Measurements from ENCODE around the gene GALNS. TPM values are rescaled to one million over a fixed set of nuclear protein-coding genes. Genes with fewer than 3 reads are reported as not detected.
"Not testable (repeated sequence)": the region's sequence is repeated elsewhere in the genome, so short reads cannot be mapped to it uniquely, and the experiment has no call there.

GALNS gene
- total RNA-seq, 1 donor from 2014 or later, result 24.7 TPM

DNA sequence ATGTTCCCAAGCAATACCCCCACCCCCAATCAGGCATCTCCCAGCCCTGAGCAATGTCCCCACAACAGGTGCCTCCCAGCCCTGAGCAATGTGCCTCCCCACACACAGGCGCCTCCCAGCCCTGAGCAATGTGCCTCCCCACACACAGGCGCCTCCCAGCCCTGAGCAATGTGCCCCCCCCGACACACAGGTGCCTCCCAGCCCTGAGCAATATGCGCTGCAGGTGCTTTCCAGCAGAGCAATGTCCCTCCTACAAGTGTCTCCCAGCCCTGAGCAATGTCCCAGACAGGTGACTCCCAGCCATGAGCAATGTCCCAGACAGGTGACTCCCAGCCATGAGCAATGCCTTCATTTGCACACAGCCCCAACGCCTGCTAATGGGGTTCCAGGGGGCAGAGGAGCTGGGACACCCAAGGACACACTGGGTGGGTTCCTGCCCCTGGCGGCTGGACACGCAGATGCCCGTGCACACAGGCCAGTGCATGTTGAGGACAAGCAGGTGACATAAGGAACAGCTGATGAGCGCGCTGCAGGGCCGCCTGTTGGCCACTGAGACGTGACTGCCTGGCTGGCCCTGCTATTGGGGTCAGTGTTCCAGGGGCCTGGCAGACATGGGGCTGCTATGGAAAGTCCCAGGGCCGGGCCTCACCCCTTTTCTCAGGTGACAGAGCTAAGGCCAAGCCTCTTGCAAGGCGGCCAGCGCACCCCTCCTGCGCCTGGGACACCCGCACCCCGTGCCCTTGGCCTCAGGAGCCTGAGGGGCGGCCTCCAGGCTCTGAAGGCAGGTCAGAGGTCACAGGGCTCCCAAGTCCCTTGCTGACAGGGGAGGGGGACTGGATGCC is 36.6 kb upstream of the GALNS start:
- Mint-ChIP-seq H3K27me3 (ENCODE audit: unreplicated experiment) (peaks cover 11% of the 10 kb centered on the region), H3K36me3 (ENCODE audit: low read depth, unreplicated experiment) (no peaks in the 10 kb centered on the region)

DNA sequence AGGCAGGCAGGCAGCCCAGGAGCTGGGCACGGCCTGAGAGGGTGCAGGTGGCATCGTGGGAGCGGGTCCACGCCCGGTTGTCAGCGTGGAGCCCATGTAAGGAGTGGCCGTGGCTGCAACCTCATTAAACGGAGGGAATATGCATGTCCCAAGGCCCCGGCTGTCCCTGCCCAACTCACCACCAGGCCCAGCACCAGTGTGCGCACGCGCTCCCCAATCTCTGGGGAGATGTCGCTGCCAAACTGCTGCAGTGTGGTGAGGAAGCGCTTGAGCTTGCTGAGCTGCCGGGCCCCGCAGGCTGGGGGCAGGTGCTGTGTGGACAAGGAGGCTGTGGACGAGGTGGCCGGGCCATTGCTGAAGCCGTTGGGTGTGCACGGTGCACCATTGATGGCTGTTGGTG is 35.3 kb upstream of the GALNS start:
- DNase-seq (ENCODE audit: low spot score), result no peak
- H3K4me3 Mint-ChIP-seq (ENCODE audit: unreplicated experiment), result peak overlapping the region; percentile 38
- H3K27ac Mint-ChIP-seq (ENCODE audit: unreplicated experiment), result no peak overlapping the region
- H3K36me3 Mint-ChIP-seq (ENCODE audit: low read depth, unreplicated experiment), result no peaks in the 10 kb centered on the region
- H3K4me1 Mint-ChIP-seq (ENCODE audit: unreplicated experiment), result no peaks in the 10 kb centered on the region
- no peak for TF ChIP-seq CTCF (IDR thresholded peaks at IDR 0.05; ENCODE audit: unreplicated experiment)
- no peaks in the 10 kb centered on the region for H3K9me3 Mint-ChIP-seq (ENCODE audit: unreplicated experiment)
- peaks cover 15% of the 10 kb centered on the region for H3K27me3 Mint-ChIP-seq (ENCODE audit: unreplicated experiment)

More for the DNA sequence above, 36.6 kb upstream of the GALNS start:
- no peak for DNase-seq (ENCODE audit: low spot score)
- Mint-ChIP-seq H3K27ac (ENCODE audit: unreplicated experiment) (no peak overlapping the region), H3K4me1 (ENCODE audit: unreplicated experiment) (no peaks in the 10 kb centered on the region), H3K4me3 (ENCODE audit: unreplicated experiment) (no peak overlapping the region), H3K9me3 (ENCODE audit: unreplicated experiment) (no peaks in the 10 kb centered on the region)
- TF ChIP-seq CTCF (IDR thresholded peaks at IDR 0.05; ENCODE audit: unreplicated experiment), result no peak

DNA sequence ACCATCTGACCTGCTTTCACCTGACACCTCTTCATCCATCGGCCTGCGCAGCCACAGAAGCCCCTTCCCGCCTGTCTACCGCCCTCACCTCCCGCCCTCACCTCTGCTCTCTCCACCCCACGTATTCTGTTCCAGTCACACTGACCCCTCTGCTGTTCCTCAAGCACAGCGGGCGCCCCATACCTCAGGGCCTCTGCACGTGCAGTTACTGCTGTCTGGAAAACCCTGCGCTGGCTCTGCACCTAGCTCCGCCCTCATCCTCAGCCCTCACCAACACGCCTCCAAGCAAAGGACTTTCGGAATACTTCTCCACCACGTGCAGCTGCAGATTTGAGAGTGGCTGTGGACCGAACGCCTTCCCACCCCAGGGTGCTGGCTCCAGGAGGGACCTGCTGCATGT is 34.3 kb upstream of the GALNS start:
- Mint-ChIP-seq H3K4me3 (ENCODE audit: unreplicated experiment) (no peak overlapping the region), H3K27me3 (ENCODE audit: unreplicated experiment) (peaks cover 15% of the 10 kb centered on the region), H3K27ac (ENCODE audit: unreplicated experiment) (no peak overlapping the region), H3K36me3 (ENCODE audit: low read depth, unreplicated experiment) (no peaks in the 10 kb centered on the region), H3K4me1 (ENCODE audit: unreplicated experiment) (no peaks in the 10 kb centered on the region), H3K9me3 (ENCODE audit: unreplicated experiment) (no peaks in the 10 kb centered on the region)
- TF ChIP-seq CTCF (IDR thresholded peaks at IDR 0.05; ENCODE audit: unreplicated experiment), result no peak
- no peak for DNase-seq (ENCODE audit: low spot score)

DNA sequence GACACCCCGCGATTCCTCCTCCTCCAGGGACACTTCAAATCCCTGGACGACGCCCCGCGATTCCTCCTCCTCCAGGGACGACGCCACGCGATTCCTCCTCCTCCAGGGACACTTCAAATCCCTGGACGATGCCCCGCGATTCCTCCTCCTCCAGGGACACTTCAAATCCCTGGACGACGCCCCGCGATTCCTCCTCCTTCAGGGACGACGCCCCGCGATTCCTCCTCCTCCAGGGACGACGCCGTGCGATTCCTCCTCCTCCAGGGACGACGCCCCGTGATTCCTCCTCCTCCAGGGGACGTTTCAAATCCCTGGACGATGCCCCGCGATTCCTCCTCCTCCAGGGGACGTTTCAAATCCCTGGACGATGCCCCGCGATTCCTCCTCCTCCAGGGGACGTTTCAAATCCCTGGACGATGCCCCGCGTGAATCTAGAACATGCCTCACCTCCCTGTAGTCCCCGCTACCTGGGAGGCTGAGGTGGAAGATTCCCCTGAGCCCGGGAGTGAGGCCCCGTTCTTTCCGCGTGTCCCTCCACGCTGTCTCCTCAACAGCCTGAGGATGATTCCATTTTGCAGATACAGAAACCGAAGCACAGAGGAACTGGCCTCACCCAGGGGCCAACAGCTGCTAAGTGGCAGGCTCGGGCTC is 33.1 kb upstream of the GALNS start:
- not testable (repeated sequence) for H3K4me1 Mint-ChIP-seq (ENCODE audit: unreplicated experiment); H3K4me3 Mint-ChIP-seq (ENCODE audit: unreplicated experiment); H3K36me3 Mint-ChIP-seq (ENCODE audit: low read depth, unreplicated experiment); H3K9me3 Mint-ChIP-seq (ENCODE audit: unreplicated experiment); DNase-seq (ENCODE audit: low spot score); H3K27ac Mint-ChIP-seq (ENCODE audit: unreplicated experiment)
- H3K27me3 Mint-ChIP-seq (ENCODE audit: unreplicated experiment), result peaks cover 14% of the 10 kb centered on the region

DNA sequence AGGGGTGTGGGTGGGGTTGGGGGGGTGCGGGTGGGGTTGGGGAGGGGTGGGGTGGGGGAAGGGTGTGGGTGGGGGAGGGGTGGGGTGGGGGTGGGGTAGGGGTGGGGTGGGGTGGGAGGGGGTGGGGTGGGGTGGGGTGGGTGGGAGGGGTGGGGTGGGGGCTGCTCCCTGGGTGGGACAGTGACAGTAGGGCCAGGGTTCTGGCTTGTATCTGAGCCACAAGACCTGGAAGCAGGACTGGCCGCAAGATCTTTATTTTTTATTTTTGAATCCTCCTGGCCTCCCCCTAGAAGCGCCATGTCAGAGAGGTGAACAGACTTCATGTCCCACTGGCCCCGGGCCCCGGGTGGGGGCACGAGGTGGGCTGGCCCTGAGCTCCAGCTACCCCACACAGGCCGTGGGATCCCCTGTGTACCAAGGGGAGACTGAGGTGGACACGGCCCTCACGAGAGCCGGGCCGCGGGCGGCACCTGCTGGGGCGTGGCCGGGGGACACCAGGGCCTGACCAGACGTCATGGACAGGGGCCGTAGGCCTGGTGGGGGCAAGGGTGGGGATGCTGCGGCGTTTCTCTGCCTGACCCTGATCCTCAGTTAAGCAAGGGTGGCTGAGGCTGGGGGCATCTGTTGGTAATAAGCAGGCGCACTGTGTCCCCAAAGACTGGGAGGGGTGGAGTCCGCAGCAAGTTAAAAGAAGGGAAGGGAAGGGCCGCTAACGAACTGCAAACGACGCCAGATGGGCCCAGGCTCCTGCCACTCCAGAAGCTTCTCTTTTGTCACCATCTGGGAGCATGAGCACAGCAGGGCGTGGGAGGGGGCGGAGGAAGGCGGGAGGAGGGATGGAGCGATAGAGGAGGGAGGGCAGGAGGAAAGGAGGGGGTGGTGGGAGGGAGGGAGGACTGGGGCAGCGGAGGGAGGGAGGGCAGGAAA is 32.0 kb upstream of the GALNS start:
- Mint-ChIP-seq H3K27me3 (ENCODE audit: unreplicated experiment) (peaks cover 14% of the 10 kb centered on the region), H3K4me1 (ENCODE audit: unreplicated experiment) (no peaks in the 10 kb centered on the region), H3K36me3 (ENCODE audit: low read depth, unreplicated experiment) (no peaks in the 10 kb centered on the region), H3K27ac (ENCODE audit: unreplicated experiment) (no peak overlapping the region), H3K4me3 (ENCODE audit: unreplicated experiment) (no peak overlapping the region), H3K9me3 (ENCODE audit: unreplicated experiment) (no peaks in the 10 kb centered on the region)
- no peak for DNase-seq (ENCODE audit: low spot score)
- no peak for TF ChIP-seq CTCF (IDR thresholded peaks at IDR 0.05; ENCODE audit: unreplicated experiment)

Measured in endothelial cell (in vitro differentiated cells).